SK-N-MC (cell line): ENCODE measurements around the gene CD3G.

Experiments
- EZH2 ChIP-seq: fragments of 200-600 bp; sonication (generic); IDR thresholded peaks from one replicate; pipeline ENCODE4 v1.6.1; 2017; ENCODE audit warnings: antibody characterized with exemption
- FOXP2 ChIP-seq: optimal IDR thresholded peaks from 2 replicates; pipeline ENCODE3; 2011; ENCODE audit warnings: mild to moderate bottlenecking, moderate library complexity; ENCODE audit not compliant: insufficient read depth; ENCODE audit errors: extremely low read length, control extremely low read depth
- POLR2AphosphoS5 ChIP-seq: IDR thresholded peaks from 2 replicates; pipeline ENCODE4 v1.6.1; 2012; ENCODE audit warnings: mild to moderate bottlenecking, low read depth, low read length, borderline replicate concordance

GRCh38 chr11:118301600-118302195, 42.4 kb upstream of the CD3G start:
- no peak for TF ChIP-seq EZH2
- no peak for TF ChIP-seq POLR2AphosphoS5
- no peak for TF ChIP-seq FOXP2
